Measurements from ENCODE around the gene ZNF317.

DNA sequence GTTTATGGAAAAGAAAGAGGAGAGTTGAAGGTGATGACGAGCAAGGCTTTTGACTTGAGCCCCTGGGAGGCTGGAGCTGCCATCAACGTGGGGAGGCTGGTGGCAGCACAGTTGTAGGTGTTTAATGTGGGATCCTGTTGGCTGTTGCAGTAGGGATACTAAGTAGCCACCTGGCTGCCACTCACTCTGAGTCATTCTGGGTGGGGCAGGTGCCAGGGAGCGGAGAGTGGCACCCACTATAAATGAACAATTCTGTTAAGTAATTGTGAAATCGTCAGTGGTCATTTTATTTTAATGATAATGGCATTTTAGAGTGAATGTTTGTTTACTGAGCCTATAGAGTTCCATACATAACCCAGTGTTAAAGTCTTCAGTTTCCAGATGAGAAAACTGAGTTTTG is 9.8 kb downstream of the ZNF317 start:
- TF ChIP-seq, protein P1, sequence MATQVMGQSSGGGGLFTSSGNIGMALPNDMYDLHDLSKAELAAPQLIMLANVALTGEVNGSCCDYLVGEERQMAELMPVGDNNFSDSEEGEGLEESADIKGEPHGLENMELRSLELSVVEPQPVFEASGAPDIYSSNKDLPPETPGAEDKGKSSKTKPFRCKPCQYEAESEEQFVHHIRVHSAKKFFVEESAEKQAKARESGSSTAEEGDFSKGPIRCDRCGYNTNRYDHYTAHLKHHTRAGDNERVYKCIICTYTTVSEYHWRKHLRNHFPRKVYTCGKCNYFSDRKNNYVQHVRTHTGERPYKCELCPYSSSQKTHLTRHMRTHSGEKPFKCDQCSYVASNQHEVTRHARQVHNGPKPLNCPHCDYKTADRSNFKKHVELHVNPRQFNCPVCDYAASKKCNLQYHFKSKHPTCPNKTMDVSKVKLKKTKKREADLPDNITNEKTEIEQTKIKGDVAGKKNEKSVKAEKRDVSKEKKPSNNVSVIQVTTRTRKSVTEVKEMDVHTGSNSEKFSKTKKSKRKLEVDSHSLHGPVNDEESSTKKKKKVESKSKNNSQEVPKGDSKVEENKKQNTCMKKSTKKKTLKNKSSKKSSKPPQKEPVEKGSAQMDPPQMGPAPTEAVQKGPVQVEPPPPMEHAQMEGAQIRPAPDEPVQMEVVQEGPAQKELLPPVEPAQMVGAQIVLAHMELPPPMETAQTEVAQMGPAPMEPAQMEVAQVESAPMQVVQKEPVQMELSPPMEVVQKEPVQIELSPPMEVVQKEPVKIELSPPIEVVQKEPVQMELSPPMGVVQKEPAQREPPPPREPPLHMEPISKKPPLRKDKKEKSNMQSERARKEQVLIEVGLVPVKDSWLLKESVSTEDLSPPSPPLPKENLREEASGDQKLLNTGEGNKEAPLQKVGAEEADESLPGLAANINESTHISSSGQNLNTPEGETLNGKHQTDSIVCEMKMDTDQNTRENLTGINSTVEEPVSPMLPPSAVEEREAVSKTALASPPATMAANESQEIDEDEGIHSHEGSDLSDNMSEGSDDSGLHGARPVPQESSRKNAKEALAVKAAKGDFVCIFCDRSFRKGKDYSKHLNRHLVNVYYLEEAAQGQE (IDR thresholded peaks at IDR 0.05; ENCODE audit: insufficient read depth in 1 of 2, low read depth in 2 of 2, low read length in 2 of 2): no peak
- TF ChIP-seq TAF1 (IDR thresholded peaks at IDR 0.05; ENCODE audit: borderline replicate concordance, insufficient read depth, low read length) (no peak), FOXP2 (optimal IDR thresholded peaks at IDR 0.05; ENCODE audit: borderline replicate concordance, extremely low read depth, extremely low read length, insufficient read depth) (no peak), POLR2AphosphoS5 (IDR thresholded peaks at IDR 0.05; ENCODE audit: low read depth, low read length) (no peak), SIN3A (IDR thresholded peaks at IDR 0.05; ENCODE audit: borderline replicate concordance, insufficient read depth, low read length) (no peak)
